Measurements from ENCODE around the gene FN1. TPM values are rescaled to one million over a fixed set of nuclear protein-coding genes. Genes with fewer than 3 reads are reported as not detected.

Gene FN1
- total and polyA plus RNA-seq, 8 donors = 42.0 to 861 (median 252) TPM

DNA sequence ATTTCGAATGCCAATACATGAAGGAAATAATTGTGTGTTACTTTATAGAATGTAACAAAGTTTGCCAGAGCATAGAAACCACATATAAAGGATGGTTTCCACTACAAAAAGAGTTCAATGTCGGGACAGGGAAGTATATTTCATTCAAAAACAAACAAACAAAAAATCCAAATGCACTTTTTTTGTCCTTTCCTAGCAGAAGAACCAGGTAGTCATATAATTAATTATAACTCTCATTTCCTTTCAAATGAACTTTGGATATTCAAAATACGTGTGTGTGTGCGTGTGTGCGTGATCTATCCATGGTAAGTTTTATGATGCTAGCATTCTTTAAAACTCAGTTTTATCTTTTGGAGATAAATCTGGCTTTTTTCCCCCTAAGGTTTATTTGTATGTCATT, 8.3 kb downstream of the FN1 start:
- Histone ChIP-seq H3K36me3 (peaks cover 0 to 66% (median 39%) of the 10 kb centered on the region in 4 donors), H3K9me3 (no peaks in the 10 kb centered on the region), H3K4me3 (no peak overlapping the region), H3K27me3 (no peaks in the 10 kb centered on the region), H3K4me1 (peaks cover 0 to 11% (median 4%) of the 10 kb centered on the region in 4 donors), H3K27ac (no peak overlapping the region)
- DNase-seq = no peak
- intact Hi-C loops (cut with DNase I; ENCODE audit: low total_unique reads) = no loop called here
- 86 to 90% (median 87%) methylated on average over 5 of the region's 5 CpGs for WGBS, 5 donors
- no peak for TF ChIP-seq POLR2A (IDR thresholded peaks at IDR 0.05)
- TF ChIP-seq EP300 (IDR thresholded peaks at IDR 0.05) = no peak
- TF ChIP-seq POLR2AphosphoS5 (IDR thresholded peaks at IDR 0.05) = no peak
- TF ChIP-seq, protein P1, sequence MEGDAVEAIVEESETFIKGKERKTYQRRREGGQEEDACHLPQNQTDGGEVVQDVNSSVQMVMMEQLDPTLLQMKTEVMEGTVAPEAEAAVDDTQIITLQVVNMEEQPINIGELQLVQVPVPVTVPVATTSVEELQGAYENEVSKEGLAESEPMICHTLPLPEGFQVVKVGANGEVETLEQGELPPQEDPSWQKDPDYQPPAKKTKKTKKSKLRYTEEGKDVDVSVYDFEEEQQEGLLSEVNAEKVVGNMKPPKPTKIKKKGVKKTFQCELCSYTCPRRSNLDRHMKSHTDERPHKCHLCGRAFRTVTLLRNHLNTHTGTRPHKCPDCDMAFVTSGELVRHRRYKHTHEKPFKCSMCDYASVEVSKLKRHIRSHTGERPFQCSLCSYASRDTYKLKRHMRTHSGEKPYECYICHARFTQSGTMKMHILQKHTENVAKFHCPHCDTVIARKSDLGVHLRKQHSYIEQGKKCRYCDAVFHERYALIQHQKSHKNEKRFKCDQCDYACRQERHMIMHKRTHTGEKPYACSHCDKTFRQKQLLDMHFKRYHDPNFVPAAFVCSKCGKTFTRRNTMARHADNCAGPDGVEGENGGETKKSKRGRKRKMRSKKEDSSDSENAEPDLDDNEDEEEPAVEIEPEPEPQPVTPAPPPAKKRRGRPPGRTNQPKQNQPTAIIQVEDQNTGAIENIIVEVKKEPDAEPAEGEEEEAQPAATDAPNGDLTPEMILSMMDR (IDR thresholded peaks at IDR 0.05) = no peak

DNA sequence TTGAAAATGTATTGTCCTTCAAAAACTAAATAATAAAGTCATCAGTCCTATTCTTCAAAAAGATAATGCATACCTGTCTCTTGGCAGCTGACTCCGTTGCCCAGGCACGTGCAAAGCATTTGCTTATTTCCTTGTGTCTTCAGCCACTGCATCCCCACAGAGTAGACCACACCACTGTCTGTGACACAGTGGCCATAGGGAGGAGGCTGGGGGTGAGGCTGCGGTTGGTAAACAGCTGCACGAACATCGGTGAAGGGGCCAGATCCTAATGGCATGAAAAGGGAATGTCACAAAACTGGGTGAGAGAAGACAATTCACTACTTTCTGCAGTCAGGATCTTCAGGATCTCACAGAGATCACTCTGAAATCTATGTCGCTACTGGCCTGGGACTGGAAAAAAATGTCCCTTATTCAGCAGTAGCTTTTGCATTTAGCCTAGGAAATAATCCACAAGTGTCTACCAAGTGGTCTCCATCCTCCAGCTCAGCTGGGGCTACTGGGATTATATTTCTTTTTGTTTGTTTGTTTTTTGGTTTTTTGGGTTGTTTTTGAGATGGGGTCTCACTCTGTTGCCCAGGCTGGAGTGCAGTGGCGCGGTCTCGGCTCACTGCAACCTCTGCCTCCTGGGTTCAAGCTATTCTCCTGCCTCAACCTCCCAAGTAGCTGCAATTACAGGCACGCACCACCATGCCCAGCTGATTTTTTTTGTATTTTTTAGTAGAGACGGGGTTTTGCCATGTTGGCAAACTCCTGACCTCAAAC, 10.7 kb downstream of the FN1 start:
- no peak for TF ChIP-seq POLR2AphosphoS5 (IDR thresholded peaks at IDR 0.05)
- no peak for TF ChIP-seq EP300 (IDR thresholded peaks at IDR 0.05)
- TF ChIP-seq, protein P1 (IDR thresholded peaks at IDR 0.05) = no peak
- TF ChIP-seq POLR2A (IDR thresholded peaks at IDR 0.05) = no peak
- Histone ChIP-seq H3K4me3 (no peak overlapping the region), H3K36me3 (peaks cover 0 to 86% (median 47%) of the 10 kb centered on the region in 4 donors), H3K4me1 (peaks cover 0 to 19% (median under 1%) of the 10 kb centered on the region in 4 donors), H3K27me3 (no peaks in the 10 kb centered on the region), H3K9me3 (no peaks in the 10 kb centered on the region), H3K27ac (no peak overlapping the region)
- DNase-seq = no peak
- WGBS, 5 donors = 71 to 85% (median 75%) methylated on average over 11 of the region's 11 CpGs
- intact Hi-C loops (cut with DNase I; ENCODE audit: low total_unique reads) = no loop called here

DNA sequence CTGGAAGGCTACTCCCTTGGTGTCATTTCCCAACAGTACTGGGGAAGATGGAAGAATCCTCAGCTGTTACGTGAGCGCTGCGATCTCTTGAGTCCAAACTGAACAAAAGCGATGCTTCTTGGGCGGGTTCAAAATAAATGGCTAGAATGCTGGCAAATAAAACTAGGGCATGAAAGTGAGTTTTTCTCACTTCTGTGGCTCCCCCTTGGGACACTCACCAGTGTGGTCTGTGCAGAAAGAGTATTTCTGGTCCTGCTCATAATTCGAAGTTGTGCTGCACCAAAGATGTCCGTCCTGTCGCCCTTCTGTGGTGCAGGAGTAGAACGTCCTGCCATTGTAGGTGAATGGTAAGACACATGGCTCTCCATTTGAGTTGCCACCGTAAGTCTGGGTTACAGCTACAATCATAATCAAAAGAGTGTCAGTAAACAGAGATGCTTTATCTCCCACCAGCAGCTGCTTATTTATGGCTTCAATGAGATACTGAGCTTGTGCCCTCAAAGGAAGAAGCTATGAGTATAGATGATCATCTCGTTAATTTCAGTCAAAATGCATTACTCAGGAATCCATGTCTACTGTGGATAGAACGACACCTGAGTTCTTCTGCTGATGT, 11.8 kb downstream of the FN1 start:
- TF ChIP-seq, protein P1 (IDR thresholded peaks at IDR 0.05) = no peak
- no peak for TF ChIP-seq POLR2A (IDR thresholded peaks at IDR 0.05)
- no peak for TF ChIP-seq POLR2AphosphoS5 (IDR thresholded peaks at IDR 0.05)
- TF ChIP-seq EP300 (IDR thresholded peaks at IDR 0.05) = no peak
- Histone ChIP-seq H3K27me3 (no peaks in the 10 kb centered on the region), H3K36me3 (peaks cover 0 to 80% (median 47%) of the 10 kb centered on the region in 4 donors), H3K4me3 (no peak overlapping the region), H3K27ac (no peak overlapping the region), H3K9me3 (no peaks in the 10 kb centered on the region), H3K4me1 (peaks cover 0 to 18% (median 2%) of the 10 kb centered on the region in 4 donors)
- no peak for DNase-seq
- 91 to 95% (median 92%) methylated on average over 12 of the region's 12 CpGs for WGBS, 5 donors
- intact Hi-C loops (cut with DNase I; ENCODE audit: low total_unique reads) = no loop called here

DNA sequence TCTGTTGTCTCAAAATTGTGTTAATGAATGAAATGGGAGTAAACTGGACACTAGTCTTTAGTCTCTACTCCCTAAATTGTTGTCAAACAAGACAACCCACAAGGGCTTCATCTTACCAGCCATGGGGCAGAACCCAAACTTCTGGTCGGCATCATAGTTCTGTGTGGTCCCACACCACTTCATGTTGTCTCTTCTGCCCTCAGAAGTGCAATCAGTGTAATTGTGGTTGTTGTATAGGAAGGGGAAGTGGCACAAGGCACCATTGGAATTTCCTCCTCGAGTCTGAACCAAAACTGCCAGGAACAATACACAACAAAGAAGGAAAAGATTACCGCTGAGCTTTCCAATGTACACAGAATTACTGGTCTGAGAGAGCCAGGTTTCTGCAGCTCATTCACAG, 12.6 kb downstream of the FN1 start:
- Histone ChIP-seq H3K9me3 (no peaks in the 10 kb centered on the region), H3K36me3 (peaks cover 0 to 76% (median 44%) of the 10 kb centered on the region in 4 donors), H3K4me3 (no peak overlapping the region), H3K4me1 (peaks cover 0 to 22% (median 6%) of the 10 kb centered on the region in 4 donors), H3K27ac (no peak overlapping the region), H3K27me3 (no peaks in the 10 kb centered on the region)
- intact Hi-C loops (cut with DNase I; ENCODE audit: low total_unique reads) = no loop called here
- DNase-seq = no peak
- WGBS, 5 donors = 34 to 41% (median 41%) methylated on average over 3 of the region's 3 CpGs
- no peak for TF ChIP-seq POLR2AphosphoS5 (IDR thresholded peaks at IDR 0.05)
- TF ChIP-seq, protein P1 (IDR thresholded peaks at IDR 0.05) = no peak
- TF ChIP-seq EP300 (IDR thresholded peaks at IDR 0.05) = no peak
- TF ChIP-seq POLR2A (IDR thresholded peaks at IDR 0.05) = no peak

Data from stomach (tissue), 9 donors.